ENCODE measurements around the gene SLC25A21.
A peak's percentile ranks its signal among the peaks of the same experiment; 100 is the strongest.
"Not testable (repeated sequence)": the region's sequence is repeated elsewhere in the genome, so short reads cannot be mapped to it uniquely, and the experiment has no call there.

SLC25A21 gene

DNA sequence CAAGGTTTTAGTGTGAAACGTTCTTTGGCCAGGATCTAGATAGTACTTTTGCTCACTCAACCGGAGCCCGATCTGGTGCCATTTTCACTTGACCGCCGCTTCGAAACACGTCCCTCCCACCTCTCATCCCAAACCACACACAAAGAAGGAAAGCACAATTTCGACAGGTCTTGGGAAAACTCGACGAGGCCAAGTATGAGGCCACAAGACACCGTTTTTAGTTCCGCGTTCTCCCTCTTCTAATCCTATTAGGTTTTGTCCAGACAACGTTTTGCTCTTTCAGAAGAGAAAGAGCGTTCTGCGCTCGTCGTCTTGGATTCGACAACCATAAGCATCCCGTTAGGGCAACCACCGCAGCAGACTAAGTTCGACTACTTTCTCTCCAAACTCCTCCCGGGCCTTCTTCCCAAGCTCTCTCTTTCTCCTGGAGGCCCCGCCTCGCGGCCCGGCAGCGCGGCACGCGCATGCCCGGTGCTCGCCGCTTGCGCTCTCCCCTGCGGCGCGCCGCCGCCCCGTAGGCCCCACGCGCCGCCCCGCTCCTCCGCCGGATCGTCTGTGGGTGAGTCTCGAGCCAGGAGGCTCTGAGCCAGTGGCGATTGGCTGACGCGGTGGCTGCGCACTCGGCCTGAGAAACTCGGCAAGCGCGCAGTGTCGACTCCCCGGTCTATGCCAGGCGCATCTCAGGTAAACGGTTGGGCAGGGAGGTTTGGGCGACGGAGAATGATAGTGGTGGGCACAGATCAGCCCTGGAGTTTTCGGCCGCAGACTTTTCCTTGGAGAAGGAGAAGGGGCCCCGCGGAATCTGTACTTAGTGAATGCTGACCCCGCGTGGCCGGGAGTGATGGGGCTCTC lies 25.2 kb upstream of the SLC25A21 start, which contains the start of gene MIPOL1:
Gene MIPOL1 (plus strand): TSS at position 517 of the 852 bp plus-strand sequence. CDS start 49,952 bp downstream, outside the sequence.
- peak within 1 kb of the TSS; percentile 73 for H3K4me3 ChIP-seq (ENCODE audit: low read depth, low read length)
- TF ChIP-seq CTCF (IDR thresholded peaks at IDR 0.05; ENCODE audit: low read depth, low read length, missing control alignments), result peak; percentile 43
- in situ Hi-C loops (cut with HindIII; ENCODE audit: low sequenced_read_pairs), result no loop called here
- DNase-seq (ENCODE audit: low read depth), result peak; percentile 64

- DNase-seq (ENCODE audit: low read depth), result no peak
- no peak for TF ChIP-seq CTCF (IDR thresholded peaks at IDR 0.05; ENCODE audit: low read depth, low read length, missing control alignments)
- peak overlapping the region; percentile 73 for H3K4me3 ChIP-seq (ENCODE audit: low read depth, low read length)
- in situ Hi-C loops (cut with HindIII; ENCODE audit: low sequenced_read_pairs), result no loop called here
These were observed 24.4 kb upstream of the SLC25A21 start for GRCh38 chr14:37196604-37197420.

DNA sequence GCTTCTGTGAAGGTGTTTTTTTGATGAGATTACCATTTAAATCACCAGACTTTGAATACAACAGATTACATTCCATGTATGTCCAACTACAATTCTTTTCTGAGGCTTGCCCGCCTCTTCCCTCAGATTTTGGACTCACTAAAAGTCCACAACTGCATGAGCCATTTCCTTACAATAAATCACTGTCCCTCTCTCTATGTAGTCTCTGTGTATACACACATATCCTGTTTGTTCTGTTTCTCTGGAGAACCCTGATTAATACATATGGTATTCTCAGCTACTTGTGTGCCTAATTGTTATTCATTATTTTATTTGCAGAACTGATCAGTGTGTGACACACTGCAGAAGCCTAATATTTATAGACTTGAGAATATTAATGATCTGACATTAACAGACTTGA lies 22.9 kb upstream of the SLC25A21 start:
- no peak overlapping the region for H3K4me3 ChIP-seq (ENCODE audit: low read depth, low read length)
- DNase-seq (ENCODE audit: low read depth), result no peak
- in situ Hi-C loops (cut with HindIII; ENCODE audit: low sequenced_read_pairs), result no loop called here
- TF ChIP-seq CTCF (IDR thresholded peaks at IDR 0.05; ENCODE audit: low read depth, low read length, missing control alignments), result no peak

- no peak for TF ChIP-seq CTCF (IDR thresholded peaks at IDR 0.05; ENCODE audit: low read depth, low read length, missing control alignments)
- in situ Hi-C loops (cut with HindIII; ENCODE audit: low sequenced_read_pairs), result no loop called here
- no peak for DNase-seq (ENCODE audit: low read depth)
- no peak overlapping the region for H3K4me3 ChIP-seq (ENCODE audit: low read depth, low read length)
These were observed 22.3 kb upstream of the SLC25A21 start for GRCh38 chr14:37194698-37195097.

- in situ Hi-C loops (cut with HindIII; ENCODE audit: low sequenced_read_pairs); H3K4me3 ChIP-seq (ENCODE audit: low read depth, low read length); DNase-seq (ENCODE audit: low read depth): not testable (repeated sequence)
These were observed 17.3 kb upstream of the SLC25A21 start for GRCh38 chr14:37189733-37190132.

GRCh38 chr14:37187840-37188577 lies 15.6 kb upstream of the SLC25A21 start:
- H3K4me3 ChIP-seq (ENCODE audit: low read depth, low read length); in situ Hi-C loops (cut with HindIII; ENCODE audit: low sequenced_read_pairs); DNase-seq (ENCODE audit: low read depth): not testable (repeated sequence)

GRCh38 chr14:37187294-37187693 lies 14.9 kb upstream of the SLC25A21 start:
- no peak overlapping the region for H3K4me3 ChIP-seq (ENCODE audit: low read depth, low read length)
- DNase-seq (ENCODE audit: low read depth), result no peak
- TF ChIP-seq CTCF (IDR thresholded peaks at IDR 0.05; ENCODE audit: low read depth, low read length, missing control alignments), result no peak
- in situ Hi-C loops (cut with HindIII; ENCODE audit: low sequenced_read_pairs), result no loop called here

Measured in astrocyte of the cerebellum (primary cell).